RWPE2 (cell line): ENCODE measurements around the gene WLS.
"Not testable (repeated sequence)": the region's sequence is repeated elsewhere in the genome, so short reads cannot be mapped to it uniquely, and the experiment has no call there.

Source experiments
- ATAC-seq: fragments of 200-7000 bp; cut with Tn5 transposase; 3 replicates; pipeline ENCODE4 v1.9.1; 2021; ENCODE audit warnings: low read depth
- DNase-seq: peaks from one replicate; pipeline ENCODE4 v3.0.0-alpha.2; 2020; ENCODE audit warnings: low spot score
- H3K27ac ChIP-seq: fragments of 450-650 bp; 2 replicates; pipeline ENCODE4 v1.5.1; 2017; ENCODE audit warnings: mild to moderate bottlenecking; ENCODE audit not compliant: poor library complexity, severe bottlenecking
- H3K27me3 ChIP-seq: fragments of 250-450 bp; sonication (Bioruptor Pico); 2 replicates; pipeline ENCODE4 v1.5.1; 2021; ENCODE audit warnings: mild to moderate bottlenecking, moderate library complexity; ENCODE audit not compliant: insufficient read depth, poor library complexity, severe bottlenecking
- H3K36me3 ChIP-seq: fragments of 250-450 bp; sonication (Bioruptor Pico); 2 replicates; pipeline ENCODE4 v1.5.1; 2020; ENCODE audit warnings: low read depth, mild to moderate bottlenecking, moderate library complexity
- H3K4me1 ChIP-seq: fragments of 250-450 bp; sonication (Bioruptor Pico); 2 replicates; pipeline ENCODE4 v1.5.1; 2021; ENCODE audit warnings: mild to moderate bottlenecking, moderate library complexity; ENCODE audit not compliant: insufficient read depth, poor library complexity, severe bottlenecking
- H3K4me3 ChIP-seq: fragments of 250-450 bp; sonication (Bioruptor Pico); 2 replicates; pipeline ENCODE4 v1.5.1; 2021; ENCODE audit warnings: mild to moderate bottlenecking, moderate library complexity; ENCODE audit not compliant: severe bottlenecking
- H3K9me3 ChIP-seq: fragments of 250-450 bp; sonication (Bioruptor Pico); 2 replicates; pipeline ENCODE4 v1.5.1; 2021; ENCODE audit warnings: mild to moderate bottlenecking, moderate library complexity; ENCODE audit not compliant: severe bottlenecking
- CTCF ChIP-seq: fragments of 450-650 bp; IDR thresholded peaks from one replicate; pipeline ENCODE4 v1.5.1; 2017; ENCODE audit warnings: mild to moderate bottlenecking, moderate library complexity; ENCODE audit not compliant: poor library complexity, severe bottlenecking

Gene WLS

DNA sequence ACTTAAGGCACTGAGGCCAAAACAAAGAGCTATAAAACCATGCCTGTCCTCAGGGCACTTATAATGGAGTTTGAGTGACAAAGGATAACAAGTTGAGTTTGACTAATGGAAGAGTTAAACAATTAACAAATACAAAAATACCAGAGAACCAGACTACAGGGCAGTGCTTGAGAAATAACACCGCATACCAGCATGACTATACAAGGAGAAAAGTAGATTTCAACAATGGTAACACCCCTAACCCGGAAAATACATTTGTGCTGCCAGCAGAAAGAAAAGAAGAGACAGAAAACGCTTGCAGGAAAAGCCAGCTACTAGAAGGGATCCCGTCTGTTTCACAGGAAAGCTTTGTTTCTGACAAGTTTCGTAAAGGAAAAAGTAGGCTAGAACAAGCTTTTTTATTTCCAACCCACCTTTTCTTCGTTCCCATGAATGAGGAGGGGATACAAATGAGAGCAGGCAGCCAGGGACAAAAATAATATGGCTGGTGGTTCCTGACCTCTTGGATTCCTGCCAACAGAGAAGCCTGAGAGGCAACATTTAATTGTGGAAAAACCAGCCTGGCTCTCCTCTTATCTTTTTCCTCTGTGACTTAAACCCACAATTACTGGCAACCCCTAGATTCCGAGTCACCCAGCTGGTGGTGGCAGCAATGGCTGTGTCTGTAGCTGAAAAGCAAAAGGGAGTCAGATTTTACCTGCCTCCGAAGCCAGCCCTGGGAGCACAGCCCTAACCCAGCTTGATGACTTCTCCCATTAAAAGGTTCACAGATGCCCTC lies 56.5 kb downstream of the WLS start:
- Histone ChIP-seq H3K27ac (peak overlapping the region; percentile 37), H3K9me3 (no peaks in the 10 kb centered on the region), H3K36me3 (no peaks in the 10 kb centered on the region), H3K27me3 (no peaks in the 10 kb centered on the region), H3K4me1 (peaks cover 40% of the 10 kb centered on the region), H3K4me3 (no peak overlapping the region)
- ATAC-seq (no peak), DNase-seq (no peak)
- TF ChIP-seq CTCF = no peak

DNA sequence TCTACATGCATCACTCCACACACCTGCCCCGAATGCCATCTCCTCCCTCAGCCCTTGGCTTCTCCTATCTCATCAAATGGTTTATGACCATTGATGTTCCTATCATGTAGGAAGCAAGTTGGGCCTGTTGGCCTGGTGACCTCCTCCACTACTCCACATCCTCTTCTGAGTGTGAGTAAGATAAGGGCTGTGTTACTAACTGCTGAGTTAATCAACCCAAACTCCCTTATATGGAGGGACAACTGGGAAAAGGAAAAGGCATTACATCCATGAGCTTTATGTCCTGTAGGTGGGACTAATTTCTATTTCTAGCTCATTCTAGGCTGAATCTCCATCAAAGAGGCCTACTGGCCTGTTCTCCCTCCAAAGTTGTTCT lies 57.6 kb downstream of the WLS start:
- Histone ChIP-seq H3K27ac (peak overlapping the region; percentile 37), H3K4me1 (peaks cover 40% of the 10 kb centered on the region), H3K4me3 (no peak overlapping the region), H3K9me3 (no peaks in the 10 kb centered on the region), H3K27me3 (no peaks in the 10 kb centered on the region), H3K36me3 (no peaks in the 10 kb centered on the region)
- no peak for DNase-seq
- no peak for TF ChIP-seq CTCF
- ATAC-seq = peak; percentile 63

GRCh38 chr1:68173936-68174737 lies 58.2 kb downstream of the WLS start:
- no peaks in the 10 kb centered on the region for H3K27me3 ChIP-seq
- H3K4me1 ChIP-seq = peaks cover 39% of the 10 kb centered on the region
- no peaks in the 10 kb centered on the region for H3K36me3 ChIP-seq
- no peak for TF ChIP-seq CTCF
- H3K4me3 ChIP-seq = no peak overlapping the region
- peak; percentile 80 for DNase-seq
- peak overlapping the region; percentile 37 for H3K27ac ChIP-seq
- ATAC-seq = peak; percentile 91
- H3K9me3 ChIP-seq = no peaks in the 10 kb centered on the region

GRCh38 chr1:68173283-68173935 lies 58.9 kb downstream of the WLS start:
- Histone ChIP-seq H3K4me1 (peaks cover 31% of the 10 kb centered on the region), H3K9me3 (no peaks in the 10 kb centered on the region), H3K27me3 (no peaks in the 10 kb centered on the region), H3K4me3 (no peak overlapping the region), H3K36me3 (no peaks in the 10 kb centered on the region), H3K27ac (peak overlapping the region; percentile 37)
- DNase-seq (no peak), ATAC-seq (peak; percentile 11; the same call in 2 of the 3 replicates)
- no peak for TF ChIP-seq CTCF

DNA sequence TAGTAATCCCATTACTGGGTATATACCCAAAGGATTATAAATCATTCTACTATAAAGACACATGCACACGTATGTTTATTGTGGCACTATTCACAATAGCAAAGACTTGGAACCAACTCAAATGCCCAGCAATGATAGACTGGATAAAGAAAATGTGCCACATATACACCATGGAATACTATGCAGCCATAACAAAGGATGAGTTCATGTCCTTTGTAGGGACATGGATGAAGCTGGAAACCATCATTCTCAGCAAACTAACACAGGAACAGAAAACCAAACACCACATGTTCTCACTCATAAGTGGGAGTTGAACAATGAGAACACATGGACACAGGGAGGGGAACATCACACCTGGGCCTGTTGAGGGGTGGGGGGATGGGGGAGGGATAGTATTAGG lies 60.5 kb downstream of the WLS start:
- not testable (repeated sequence) for ATAC-seq, DNase-seq, H3K27me3 ChIP-seq, H3K9me3 ChIP-seq, H3K36me3 ChIP-seq, H3K27ac ChIP-seq, H3K4me3 ChIP-seq
- peaks cover 23% of the 10 kb centered on the region for H3K4me1 ChIP-seq
